PC-3 (cell line): Measurements from ENCODE around the gene CENPC. TPM values are rescaled to one million over a fixed set of nuclear protein-coding genes. Genes with fewer than 3 reads are reported as not detected.

ENCODE experiments used
- ATAC-seq: fragments of 200-7000 bp; cut with Tn5 transposase; 2 replicates; pipeline ENCODE4 v1.9.1; 2020; ENCODE audit warnings: mild to moderate bottlenecking, moderate library complexity
- BruUV-seq: library from RNA; stranded (reverse); fragments of 400-500 nt; replicated peaks from 2 replicates; lab custom pipeline; 2021; lab: Mats Ljungman, UMichigan
- CTCF ChIA-PET: fragments of 300-600 bp; sonication (Branson Sonifier 250); formaldehyde crosslinking; loops from one replicate; lab custom pipeline; 2022; ENCODE audit warnings: antibody characterized with exemption; lab: Charles Lee
- POLR2A ChIA-PET: fragments of 300-600 bp; sonication (Branson Sonifier 250); formaldehyde crosslinking; loops from one replicate; lab custom pipeline; 2022; ENCODE audit warnings: antibody characterized with exemption; ENCODE audit not compliant: unreplicated experiment; lab: Charles Lee
- DNase-seq: peaks from one replicate; pipeline ENCODE4 v3.0.0-alpha.2; 2015
- H2AFZ ChIP-seq: fragments of 300-600 bp; sonication (generic); 2 replicates; pipeline ENCODE4 v1.6.0; 2016; ENCODE audit warnings: antibody characterized with exemption, low read length
- H3F3A ChIP-seq: fragments of 300-600 bp; sonication (generic); one replicate; pipeline ENCODE4 v1.6.0; 2017; ENCODE audit warnings: antibody characterized with exemption, low read length, control low read depth, mild to moderate bottlenecking; ENCODE audit not compliant: unreplicated experiment
- H3K27ac ChIP-seq: fragments of 300-600 bp; sonication (generic); 2 replicates; pipeline ENCODE4 v1.5.1; 2016; ENCODE audit warnings: mild to moderate bottlenecking, low read length
- H3K27me3 ChIP-seq: fragments of 300-600 bp; sonication (generic); 2 replicates; pipeline ENCODE4 v1.6.1; 2016; ENCODE audit warnings: low read length, mixed read lengths
- H3K36me3 ChIP-seq: fragments of 300-600 bp; sonication (generic); 2 replicates; pipeline ENCODE4 v1.6.1; 2016; ENCODE audit warnings: low read depth, mixed run types, low read length, mixed read lengths
- H3K4me1 ChIP-seq: fragments of 300-600 bp; sonication (generic); 2 replicates; pipeline ENCODE4 v1.5.1; 2016; ENCODE audit warnings: low read length; ENCODE audit not compliant: insufficient read depth
- H3K4me2 ChIP-seq: fragments of 300-600 bp; sonication (generic); 2 replicates; pipeline ENCODE4 v1.6.0; 2016; ENCODE audit warnings: low read length
- H3K4me3 ChIP-seq: fragments of 300-600 bp; sonication (generic); 2 replicates; pipeline ENCODE4 v1.5.1; 2016; ENCODE audit warnings: mild to moderate bottlenecking, low read length, mixed read lengths
- H3K79me2 ChIP-seq: fragments of 300-600 bp; sonication (generic); 2 replicates; pipeline ENCODE4 v1.6.1; 2017; ENCODE audit warnings: low read length, mixed read lengths
- H3K9ac ChIP-seq: fragments of 300-600 bp; sonication (generic); 2 replicates; pipeline ENCODE4 v1.6.0; 2016; ENCODE audit warnings: mild to moderate bottlenecking, low read length
- H3K9me2 ChIP-seq: fragments of 300-600 bp; sonication (generic); replicated peaks from 2 replicates; pipeline ENCODE4 v1.6.1; 2016; ENCODE audit warnings: mixed run types, low read length, mixed read lengths
- H3K9me3 ChIP-seq: fragments of 300-600 bp; sonication (generic); 2 replicates; pipeline ENCODE4 v1.6.1; 2016; ENCODE audit warnings: low read length, mixed read lengths
- H4K20me1 ChIP-seq: fragments of 300-600 bp; sonication (generic); 2 replicates; pipeline ENCODE4 v1.6.1; 2016; ENCODE audit warnings: low read length, mixed read lengths
- EZH2 ChIP-seq: fragments of 300-600 bp; sonication (generic); IDR thresholded peaks from one replicate; pipeline ENCODE4 v1.6.1; 2017; ENCODE audit warnings: antibody characterized with exemption, mild to moderate bottlenecking, low read length; ENCODE audit not compliant: unreplicated experiment
- EZH2phosphoT487 ChIP-seq: fragments of 300-600 bp; sonication (generic); IDR thresholded peaks from 2 replicates; pipeline ENCODE4 v1.6.1; 2018; ENCODE audit warnings: mild to moderate bottlenecking, antibody characterized with exemption, low read length, borderline replicate concordance
- intact Hi-C: fragments of 100-400 bp; cut with micrococcal nuclease; formaldehyde crosslinking; loops from 2 replicates; pipeline ENCODE4 v1.9.0; 2023
- total RNA-seq: library from RNA; depleted of rRNA; stranded (reverse); fragments of >200 nt; gene quantifications from 2 replicates; pipeline ENCODE4 v1.2.3, GENCODE V29; 2014
- TF ChIP-seq, protein P1 (sequence below): fragments of 300-600 bp; sonication (generic); conservative IDR thresholded peaks from 2 replicates; pipeline ENCODE4 v1.5.1; 2017; ENCODE audit warnings: antibody characterized with exemption, low read depth, mild to moderate bottlenecking, low read length

The CENPC gene
- total RNA-seq, 1 experiment from 2014 or later: 10.6 TPM

DNA sequence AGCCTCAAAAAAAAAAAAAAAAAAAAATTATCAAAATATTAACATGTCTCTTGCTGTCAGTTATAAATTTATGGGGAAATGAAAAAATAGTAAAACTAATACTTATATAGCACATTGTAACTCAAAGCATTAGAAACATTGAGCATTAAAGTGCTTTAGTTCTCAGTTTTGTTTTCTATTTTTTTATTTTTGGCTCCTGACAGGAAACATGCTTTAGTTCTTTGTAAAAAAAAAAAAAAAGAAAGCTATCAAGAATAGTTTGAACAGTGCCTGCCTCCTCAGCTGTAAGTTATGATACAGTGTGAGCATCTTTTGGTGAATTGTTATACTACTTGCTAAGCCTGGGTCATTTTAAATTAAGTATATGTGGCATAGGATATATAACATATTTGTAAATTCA, 5.1 kb upstream of the CENPC start:
- no peaks in the 10 kb centered on the region for H4K20me1 ChIP-seq
- H3K4me3 ChIP-seq: no peak overlapping the region
- BruUV-seq: no TSS peak
- peaks cover 4% of the 10 kb centered on the region; the same call in 1 of the 2 replicates for H3K4me1 ChIP-seq
- intact Hi-C loops: no loop called here
- no peaks in the 10 kb centered on the region for H3K9me2 ChIP-seq
- H3K9ac ChIP-seq: no peak overlapping the region
- ATAC-seq (no peak), DNase-seq (no peak)
- POLR2A ChIA-PET: no interaction called here
- no peak overlapping the region for H3K27ac ChIP-seq
- TF ChIP-seq EZH2phosphoT487: no peak
- TF ChIP-seq, protein P1, sequence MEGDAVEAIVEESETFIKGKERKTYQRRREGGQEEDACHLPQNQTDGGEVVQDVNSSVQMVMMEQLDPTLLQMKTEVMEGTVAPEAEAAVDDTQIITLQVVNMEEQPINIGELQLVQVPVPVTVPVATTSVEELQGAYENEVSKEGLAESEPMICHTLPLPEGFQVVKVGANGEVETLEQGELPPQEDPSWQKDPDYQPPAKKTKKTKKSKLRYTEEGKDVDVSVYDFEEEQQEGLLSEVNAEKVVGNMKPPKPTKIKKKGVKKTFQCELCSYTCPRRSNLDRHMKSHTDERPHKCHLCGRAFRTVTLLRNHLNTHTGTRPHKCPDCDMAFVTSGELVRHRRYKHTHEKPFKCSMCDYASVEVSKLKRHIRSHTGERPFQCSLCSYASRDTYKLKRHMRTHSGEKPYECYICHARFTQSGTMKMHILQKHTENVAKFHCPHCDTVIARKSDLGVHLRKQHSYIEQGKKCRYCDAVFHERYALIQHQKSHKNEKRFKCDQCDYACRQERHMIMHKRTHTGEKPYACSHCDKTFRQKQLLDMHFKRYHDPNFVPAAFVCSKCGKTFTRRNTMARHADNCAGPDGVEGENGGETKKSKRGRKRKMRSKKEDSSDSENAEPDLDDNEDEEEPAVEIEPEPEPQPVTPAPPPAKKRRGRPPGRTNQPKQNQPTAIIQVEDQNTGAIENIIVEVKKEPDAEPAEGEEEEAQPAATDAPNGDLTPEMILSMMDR: no peak
- no peak for TF ChIP-seq EZH2
- H3K4me2 ChIP-seq: no peak overlapping the region
- H3K9me3 ChIP-seq: no peaks in the 10 kb centered on the region
- no peaks in the 10 kb centered on the region for H3F3A ChIP-seq
- H2AFZ ChIP-seq: no peak overlapping the region
- H3K27me3 ChIP-seq: no peaks in the 10 kb centered on the region
- no peaks in the 10 kb centered on the region for H3K79me2 ChIP-seq
- no peaks in the 10 kb centered on the region for H3K36me3 ChIP-seq
- CTCF ChIA-PET: no interaction called here

DNA sequence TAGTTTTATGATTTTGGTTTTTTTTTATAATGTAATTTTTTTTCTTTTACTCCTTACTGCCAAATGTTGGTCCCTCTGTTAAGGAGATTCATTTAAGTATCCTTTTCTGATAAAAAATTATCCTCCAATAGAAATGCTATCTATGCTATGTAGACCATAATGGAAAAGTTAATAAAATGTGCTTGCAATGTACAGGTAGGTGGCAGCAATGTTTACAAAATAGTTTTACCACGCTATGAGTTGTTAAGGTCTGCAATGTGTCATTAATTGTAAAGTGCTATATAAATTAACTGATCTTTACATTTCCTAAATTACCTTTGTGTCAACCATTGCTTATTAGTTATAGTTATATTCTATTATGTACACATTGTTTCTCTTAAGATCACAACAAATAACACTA, 3.8 kb upstream of the CENPC start:
- no peaks in the 10 kb centered on the region for H3K36me3 ChIP-seq
- intact Hi-C loops: loop anchor here (1.0 to 10.0 kb wide), 5 partner anchors 68 to 626 kb away; no protein-coding TSS in a partner anchor
- H3K4me2 ChIP-seq: no peak overlapping the region
- TF ChIP-seq, protein P1: peak; percentile 84
- no peak for TF ChIP-seq EZH2
- peaks cover 5% of the 10 kb centered on the region for H3K4me1 ChIP-seq
- H3F3A ChIP-seq: no peaks in the 10 kb centered on the region
- no peaks in the 10 kb centered on the region for H3K9me3 ChIP-seq
- H3K4me3 ChIP-seq: no peak overlapping the region
- no peaks in the 10 kb centered on the region; the same call in 1 of the 2 replicates for H4K20me1 ChIP-seq
- peak; percentile 23; the same call in 1 of the 2 replicates for ATAC-seq
- peak; percentile 70 for DNase-seq
- H2AFZ ChIP-seq: no peak overlapping the region
- H3K79me2 ChIP-seq: peaks cover 12% of the 10 kb centered on the region
- H3K27me3 ChIP-seq: no peaks in the 10 kb centered on the region
- no peaks in the 10 kb centered on the region for H3K9me2 ChIP-seq
- ChIA-PET CTCF (no interaction called here), POLR2A (no interaction called here)
- H3K27ac ChIP-seq: no peak overlapping the region
- BruUV-seq: no TSS peak
- H3K9ac ChIP-seq: no peak overlapping the region

DNA sequence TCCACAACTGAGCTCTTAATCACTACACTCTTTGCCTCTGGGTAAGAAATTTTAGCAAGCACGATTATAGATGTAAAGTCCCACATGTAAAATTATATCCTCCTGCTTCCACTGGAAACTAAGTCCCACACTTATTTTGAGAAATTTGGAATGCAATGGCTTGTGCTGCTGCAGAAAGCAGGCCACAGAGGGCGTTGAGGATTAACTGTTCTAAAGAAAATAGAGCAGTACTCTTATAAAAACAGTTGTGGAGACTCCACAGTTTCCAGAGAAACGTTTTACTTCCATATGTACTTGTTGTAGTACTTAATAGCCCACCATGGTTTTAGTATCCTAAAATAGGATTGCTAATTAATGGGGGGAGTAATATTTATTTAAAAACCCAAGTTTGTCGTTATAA, 1.7 kb upstream of the CENPC start:
- Histone ChIP-seq H3K4me2 (no peak overlapping the region), H3F3A (no peaks in the 10 kb centered on the region), H3K36me3 (peaks cover under 1% of the 10 kb centered on the region; the same call in 1 of the 2 replicates), H2AFZ (no peak overlapping the region), H3K79me2 (peaks cover 33% of the 10 kb centered on the region), H3K27ac (no peak overlapping the region), H3K9me2 (no peaks in the 10 kb centered on the region), H3K9ac (no peak overlapping the region), H3K4me3 (no peak overlapping the region), H3K27me3 (no peaks in the 10 kb centered on the region), H3K9me3 (no peaks in the 10 kb centered on the region), H4K20me1 (peaks cover 14% of the 10 kb centered on the region; the same call in 1 of the 2 replicates), H3K4me1 (peaks cover 26% of the 10 kb centered on the region)
- BruUV-seq: no TSS peak
- ChIA-PET CTCF (no interaction called here), POLR2A (interaction anchor here (0.6 kb wide), 1 partner anchor 219 kb away, joined by 5 read pairs; no protein-coding TSS in a partner anchor)
- DNase-seq (no peak), ATAC-seq (no peak)
- intact Hi-C loops: loop anchor here (10.0 kb wide), 1 partner anchor 628 kb away; no protein-coding TSS in a partner anchor
- no peak for TF ChIP-seq EZH2
- TF ChIP-seq, protein P1: no peak
- TF ChIP-seq EZH2phosphoT487: no peak
